Caco-2 (cell line): Measurements from ENCODE around the gene TCN2. TPM values are rescaled to one million over a fixed set of nuclear protein-coding genes. Genes with fewer than 3 reads are reported as not detected.
"Not testable (repeated sequence)": the region's sequence is repeated elsewhere in the genome, so short reads cannot be mapped to it uniquely, and the experiment has no call there.

Experiments
- BruUV-seq: library from RNA; stranded (reverse); fragments of 400-500 nt; replicated peaks from 2 replicates; lab custom pipeline; 2021; lab: Mats Ljungman, UMichigan
- CTCF ChIA-PET: fragments of 300-600 bp; sonication (Branson Sonifier 250); formaldehyde crosslinking; loops from one replicate; lab custom pipeline; 2022; ENCODE audit warnings: antibody characterized with exemption; lab: Charles Lee
- POLR2A ChIA-PET: fragments of 300-600 bp; sonication (Branson Sonifier 250); formaldehyde crosslinking; loops from one replicate; lab custom pipeline; 2022; ENCODE audit warnings: antibody characterized with exemption; lab: Charles Lee
- DNase-seq, 2 experiments: peaks; one replicate each; pipeline versions ENCODE4 v3.0.0 to v3.0.0-alpha.2; 2020 to 2022
- H3K27me3 ChIP-seq: replicated peaks from 2 replicates; pipeline ENCODE4 v1.6.0; 2011; ENCODE audit warnings: low read length; ENCODE audit not compliant: control insufficient read depth, insufficient read depth
- H3K36me3 ChIP-seq: 2 replicates; pipeline ENCODE4 v1.5.1; 2011; ENCODE audit warnings: low read length; ENCODE audit not compliant: control insufficient read depth, insufficient read depth
- H3K4me1 ChIP-seq: fragments of 250-450 bp; sonication (Bioruptor Pico); 2 replicates; pipeline ENCODE4 v1.5.1; 2020; ENCODE audit warnings: mild to moderate bottlenecking
- H3K4me3 ChIP-seq: 2 replicates; pipeline ENCODE4 v1.5.1; 2011; ENCODE audit warnings: low read depth, mild to moderate bottlenecking, control low read depth, low read length
- H3K9me3 ChIP-seq: fragments of 250-450 bp; sonication (Bioruptor Pico); 2 replicates; pipeline ENCODE4 v1.5.1; 2020; ENCODE audit warnings: mild to moderate bottlenecking, moderate library complexity
- H3K27ac Mint-ChIP-seq: one replicate; pipeline ENCODE4 v1.8.0; 2022; ENCODE audit warnings: mixed read lengths; ENCODE audit not compliant: unreplicated experiment
- H3K27me3 Mint-ChIP-seq: one replicate; pipeline ENCODE4 v1.8.0; 2022; ENCODE audit warnings: mixed read lengths; ENCODE audit not compliant: insufficient read depth, unreplicated experiment
- H3K36me3 Mint-ChIP-seq: one replicate; pipeline ENCODE4 v1.8.0; 2022; ENCODE audit warnings: mild to moderate bottlenecking, mixed read lengths; ENCODE audit not compliant: insufficient read depth, unreplicated experiment
- H3K4me1 Mint-ChIP-seq: one replicate; pipeline ENCODE4 v1.8.0; 2022; ENCODE audit warnings: low read depth, mixed read lengths; ENCODE audit not compliant: unreplicated experiment
- H3K4me3 Mint-ChIP-seq: one replicate; pipeline ENCODE4 v1.8.0; 2022; ENCODE audit warnings: mild to moderate bottlenecking, moderate library complexity, mixed read lengths; ENCODE audit not compliant: unreplicated experiment
- H3K9me3 Mint-ChIP-seq: one replicate; pipeline ENCODE4 v1.8.0; 2022; ENCODE audit warnings: mixed read lengths; ENCODE audit not compliant: unreplicated experiment
- CTCF ChIP-seq, 2 experiments: fragments of 200-600 bp in 1 of 2; IDR thresholded peaks; 1 replicate in 1 of 2; 2 replicates in 1 of 2; pipeline versions ENCODE4 v1.5.1 to v1.8.0; 2011 to 2022; ENCODE audit warnings: antibody characterized with exemption in 1 of 2, control low read depth in 1 of 2, inconsistent platforms in 1 of 2, low read depth in 1 of 2, low read length in 1 of 2, mild to moderate bottlenecking in 1 of 2, moderate library complexity in 1 of 2; ENCODE audit not compliant: insufficient read depth in 1 of 2, severe bottlenecking in 1 of 2, unreplicated experiment in 1 of 2
- intact Hi-C: fragments of 100-400 bp; cut with micrococcal nuclease; formaldehyde crosslinking; loops from one replicate; pipeline ENCODE4 v1.10.0; 2022; ENCODE audit not compliant: unreplicated experiment
- total RNA-seq: library from RNA; stranded (reverse); gene quantifications from 2 replicates; pipeline ENCODE4 v1.2.3, GENCODE V29; 2022

TCN2 gene
- total RNA-seq, 1 experiment from 2014 or later: 13.8 TPM

GRCh38 chr22:30673136-30673535 lies 66.2 kb downstream of the TCN2 start:
- intact Hi-C loops: no loop called here
- DNase-seq: no peak
- BruUV-seq: no TSS peak
- Mint-ChIP-seq H3K27me3 (no peaks in the 10 kb centered on the region), H3K9me3 (no peaks in the 10 kb centered on the region), H3K4me3 (no peak overlapping the region), H3K27ac (no peak overlapping the region), H3K4me1 (no peaks in the 10 kb centered on the region), H3K36me3 (no peaks in the 10 kb centered on the region)
- Histone ChIP-seq H3K9me3 (no peaks in the 10 kb centered on the region), H3K36me3 (no peaks in the 10 kb centered on the region), H3K4me1 (no peaks in the 10 kb centered on the region), H3K27me3 (no peaks in the 10 kb centered on the region), H3K4me3 (no peak overlapping the region)
- no peak for TF ChIP-seq CTCF (IDR thresholded peaks at IDR 0.05; ENCODE audit: insufficient read depth in 1 of 2, low read depth in 1 of 2, low read length in 1 of 2, severe bottlenecking in 1 of 2, unreplicated experiment in 1 of 2)
- POLR2A ChIA-PET: no interaction called here
- CTCF ChIA-PET: no interaction called here

GRCh38 chr22:30674482-30674881 lies 67.5 kb downstream of the TCN2 start:
- Histone ChIP-seq H3K36me3 (no peaks in the 10 kb centered on the region), H3K27me3 (no peaks in the 10 kb centered on the region), H3K4me1 (no peaks in the 10 kb centered on the region), H3K4me3 (no peak overlapping the region), H3K9me3 (no peaks in the 10 kb centered on the region)
- no peak for TF ChIP-seq CTCF (IDR thresholded peaks at IDR 0.05; ENCODE audit: insufficient read depth in 1 of 2, low read depth in 1 of 2, low read length in 1 of 2, severe bottlenecking in 1 of 2, unreplicated experiment in 1 of 2)
- ChIA-PET POLR2A (no interaction called here), CTCF (no interaction called here)
- no peak overlapping the region for H3K4me3 Mint-ChIP-seq
- peaks cover 4% of the 10 kb centered on the region for H3K27me3 Mint-ChIP-seq
- no peak overlapping the region for H3K27ac Mint-ChIP-seq
- no peaks in the 10 kb centered on the region for H3K4me1 Mint-ChIP-seq
- H3K9me3 Mint-ChIP-seq: no peaks in the 10 kb centered on the region
- no peak for DNase-seq
- intact Hi-C loops: no loop called here
- H3K36me3 Mint-ChIP-seq: no peaks in the 10 kb centered on the region
- no TSS peak for BruUV-seq

GRCh38 chr22:30675436-30675835 lies 68.5 kb downstream of the TCN2 start:
- intact Hi-C loops: no loop called here
- no TSS peak for BruUV-seq
- Mint-ChIP-seq H3K4me1 (no peaks in the 10 kb centered on the region), H3K27me3 (peaks cover 4% of the 10 kb centered on the region), H3K36me3 (no peaks in the 10 kb centered on the region), H3K4me3 (no peak overlapping the region), H3K27ac (no peak overlapping the region), H3K9me3 (no peaks in the 10 kb centered on the region)
- no peak for DNase-seq
- no peaks in the 10 kb centered on the region for H3K4me1 ChIP-seq
- no peaks in the 10 kb centered on the region for H3K36me3 ChIP-seq
- H3K4me3 ChIP-seq: no peak overlapping the region
- H3K27me3 ChIP-seq: no peaks in the 10 kb centered on the region
- ChIA-PET POLR2A (no interaction called here), CTCF (no interaction called here)
- TF ChIP-seq CTCF (IDR thresholded peaks at IDR 0.05; ENCODE audit: insufficient read depth in 1 of 2, low read depth in 1 of 2, low read length in 1 of 2, severe bottlenecking in 1 of 2, unreplicated experiment in 1 of 2): no peak
- H3K9me3 ChIP-seq: no peaks in the 10 kb centered on the region

GRCh38 chr22:30676565-30676964 lies 69.6 kb downstream of the TCN2 start:
- H3K9me3 ChIP-seq, H3K9me3 Mint-ChIP-seq, H3K4me3 Mint-ChIP-seq, H3K4me3 ChIP-seq, H3K27me3 Mint-ChIP-seq, H3K4me1 Mint-ChIP-seq, CTCF ChIA-PET, DNase-seq, H3K36me3 ChIP-seq, H3K27me3 ChIP-seq, H3K4me1 ChIP-seq, H3K27ac Mint-ChIP-seq, H3K36me3 Mint-ChIP-seq, BruUV-seq, intact Hi-C loops, POLR2A ChIA-PET: not testable (repeated sequence)
